Neutrophil (primary cell): ENCODE results near the gene NT5C3A.
"Not testable (repeated sequence)": the region's sequence is repeated elsewhere in the genome, so short reads cannot be mapped to it uniquely, and the experiment has no call there.

Experiments used
- H3K27ac ChIP-seq: fragments of 200-600 bp; sonication (generic); 2 replicates; pipeline ENCODE4 v1.5.1; 2016; ENCODE audit warnings: mild to moderate bottlenecking, moderate library complexity
- H3K27me3 ChIP-seq: fragments of 200-600 bp; sonication (generic); 2 replicates; pipeline ENCODE4 v1.6.0; 2016; ENCODE audit warnings: mild to moderate bottlenecking
- H3K36me3 ChIP-seq: fragments of 200-600 bp; sonication (generic); 2 replicates; pipeline ENCODE4 v1.5.1; 2017
- H3K4me1 ChIP-seq, 2 experiments: fragments of 200-600 bp in 1 of 2; sonication (generic) in 1 of 2; 1 replicate in 1 of 2; 2 replicates in 1 of 2; pipeline versions ENCODE4 v1.5.1 to v1.6.1; 2013 to 2016; ENCODE audit warnings: low read depth in 1 of 2, low read length in 1 of 2, mild to moderate bottlenecking in 1 of 2, moderate library complexity in 1 of 2; ENCODE audit not compliant: control insufficient read depth in 1 of 2, insufficient read depth in 1 of 2
- H3K4me3 ChIP-seq, 2 experiments: fragments of 200-600 bp in 1 of 2; sonication (generic) in 1 of 2; 1 replicate in 1 of 2; 2 replicates in 1 of 2; pipeline ENCODE4 v1.5.1; 2013 to 2016; ENCODE audit warnings: low read depth in 1 of 2, low read length in 1 of 2, mild to moderate bottlenecking in 1 of 2, moderate library complexity in 1 of 2
- H3K9me3 ChIP-seq: fragments of 200-600 bp; sonication (generic); 2 replicates; pipeline ENCODE4 v1.5.1; 2016

The NT5C3A gene

GRCh38 chr7:32979902-32980301 lies 82.7 kb downstream of the NT5C3A start:
- not testable (repeated sequence) for H3K27me3 ChIP-seq, H3K36me3 ChIP-seq, H3K9me3 ChIP-seq, H3K4me3 ChIP-seq, H3K27ac ChIP-seq
- H3K4me1 ChIP-seq = peaks cover 43 to 45% of the 10 kb centered on the region in 2 experiments

- H3K4me1 ChIP-seq = peaks cover 40 to 49% of the 10 kb centered on the region in 2 experiments
- H3K27ac ChIP-seq, H3K36me3 ChIP-seq, H3K4me3 ChIP-seq, H3K27me3 ChIP-seq, H3K9me3 ChIP-seq: not testable (repeated sequence)
Measured at GRCh38 chr7:32979246-32979645, 83.3 kb downstream of the NT5C3A start.

GRCh38 chr7:32977159-32977558 lies 85.4 kb downstream of the NT5C3A start:
- Histone ChIP-seq H3K4me1 (peaks cover 47 to 49% of the 10 kb centered on the region in 2 experiments), H3K27ac (peak overlapping the region; percentile 76), H3K4me3 (peak overlapping the region; percentile 8 to 24)
- H3K36me3 ChIP-seq, H3K27me3 ChIP-seq, H3K9me3 ChIP-seq: not testable (repeated sequence)

GRCh38 chr7:32971967-32972366 lies 90.6 kb downstream of the NT5C3A start:
- H3K27ac ChIP-seq = peak overlapping the region; percentile 74
- not testable (repeated sequence) for H3K4me3 ChIP-seq, H3K27me3 ChIP-seq, H3K36me3 ChIP-seq, H3K9me3 ChIP-seq
- H3K4me1 ChIP-seq = peaks cover 57 to 69% of the 10 kb centered on the region in 2 experiments

GRCh38 chr7:32967268-32967582 lies 95.4 kb downstream of the NT5C3A start:
- H3K4me1 ChIP-seq = peaks cover 33 to 53% of the 10 kb centered on the region in 2 experiments
- not testable (repeated sequence) for H3K27me3 ChIP-seq, H3K4me3 ChIP-seq, H3K9me3 ChIP-seq, H3K27ac ChIP-seq, H3K36me3 ChIP-seq

- not testable (repeated sequence) for H3K9me3 ChIP-seq, H3K27ac ChIP-seq, H3K4me3 ChIP-seq, H3K36me3 ChIP-seq, H3K27me3 ChIP-seq
- H3K4me1 ChIP-seq = peaks cover 27 to 48% of the 10 kb centered on the region in 2 experiments
Measured at GRCh38 chr7:32966489-32967267, 95.9 kb downstream of the NT5C3A start.

- H3K27me3 ChIP-seq, H3K4me3 ChIP-seq, H3K9me3 ChIP-seq, H3K36me3 ChIP-seq: not testable (repeated sequence)
- H3K27ac ChIP-seq = peak overlapping the region; percentile 51
- peaks cover 18 to 34% of the 10 kb centered on the region in 2 experiments for H3K4me1 ChIP-seq
Measured at GRCh38 chr7:32964461-32965159, 98.0 kb downstream of the NT5C3A start.
